ENCODE measurements around the gene F12. TPM values are rescaled to one million over a fixed set of nuclear protein-coding genes. Genes with fewer than 3 reads are reported as not detected.
A peak's percentile ranks its signal among the peaks of the same experiment; 100 is the strongest.

The F12 gene
- total RNA-seq, 4 donors from 2014 or later, result 0.27 to 0.89 TPM; not detected in 2

- Histone ChIP-seq H3K27me3 (no peaks in the 10 kb centered on the region), H3K27ac (peak overlapping the region in 1 of 4 donors; percentile 76), H3K4me1 (peaks cover 0 to 79% (median 17%) of the 10 kb centered on the region in 3 donors), H3K4me3 (no peak overlapping the region), H3K9me3 (no peaks in the 10 kb centered on the region), H3K36me3 (peaks cover 0 to 10% of the 10 kb centered on the region in 2 donors)
- ATAC-seq, result no peak
- TF ChIP-seq POLR2A (IDR thresholded peaks at IDR 0.05) (no peak), CTCF (IDR thresholded peaks at IDR 0.05) (peak in 3 of 4 experiments; percentile 31 to 51 (median 50))
- 59 to 89% methylated on average over 4 of the region's 5 CpGs for WGBS, 2 donors (ENCODE audit: low coverage in 1 of 2)
Observed at GRCh38 chr5:177368869-177369644, 40.3 kb downstream of the F12 start.

- no peak for ATAC-seq
- Histone ChIP-seq H3K4me1 (peaks cover 0 to 87% (median 23%) of the 10 kb centered on the region in 3 donors), H3K27me3 (no peaks in the 10 kb centered on the region), H3K4me3 (peak overlapping the region in 1 of 2 donors; percentile 59), H3K36me3 (peaks cover 0 to 10% of the 10 kb centered on the region in 2 donors), H3K9me3 (no peaks in the 10 kb centered on the region), H3K27ac (peak overlapping the region in 2 of 4 donors; percentile 91 to 94)
- TF ChIP-seq POLR2A (IDR thresholded peaks at IDR 0.05), result no peak
- no peak for TF ChIP-seq EP300 (IDR thresholded peaks at IDR 0.05)
- no peak for TF ChIP-seq CTCF (IDR thresholded peaks at IDR 0.05)
- no peak for TF ChIP-seq POLR2AphosphoS5 (IDR thresholded peaks at IDR 0.05)
- 90 to 99% methylated on average over 2 to 13 of the region's 29 CpGs for WGBS, 2 donors (ENCODE audit: low coverage in 1 of 2)
Observed at GRCh38 chr5:177367981-177368868, 41.1 kb downstream of the F12 start.

- ATAC-seq, result peak; percentile 36
- WGBS, 2 donors (ENCODE audit: low coverage in 1 of 2), result no CpG with 5 or more reads among the region's 46 CpGs
- no peaks in the 10 kb centered on the region for H3K27me3 ChIP-seq
- TF ChIP-seq POLR2A (IDR thresholded peaks at IDR 0.05) (peak in 1 of 2 donors; percentile 11), POLR2AphosphoS5 (IDR thresholded peaks at IDR 0.05) (no peak), EP300 (IDR thresholded peaks at IDR 0.05) (no peak), CTCF (IDR thresholded peaks at IDR 0.05) (peak in 1 of 4 experiments; percentile 30)
- H3K36me3 ChIP-seq, result peaks cover 0 to 8% of the 10 kb centered on the region in 2 donors
- H3K9me3 ChIP-seq, result no peaks in the 10 kb centered on the region
- H3K4me1 ChIP-seq, result peaks cover 0 to 95% (median 29%) of the 10 kb centered on the region in 3 donors
- H3K27ac ChIP-seq, result peak overlapping the region in 3 of 4 donors; percentile 91 to 94 (median 92)
- peak overlapping the region; percentile 30 to 59 for H3K4me3 ChIP-seq
Observed at GRCh38 chr5:177367323-177367848, 42.0 kb downstream of the F12 start.

GRCh38 chr5:177366528-177367322 is 42.6 kb downstream of the F12 start:
- TF ChIP-seq EP300 (IDR thresholded peaks at IDR 0.05), result no peak
- TF ChIP-seq CTCF (IDR thresholded peaks at IDR 0.05), result no peak
- peak; percentile 24 for TF ChIP-seq POLR2AphosphoS5 (IDR thresholded peaks at IDR 0.05)
- no peak for TF ChIP-seq POLR2A (IDR thresholded peaks at IDR 0.05)
- peak; percentile 92 for ATAC-seq
- H3K27me3 ChIP-seq, result no peaks in the 10 kb centered on the region
- peak overlapping the region; percentile 74 to 94 (median 92) for H3K27ac ChIP-seq
- peaks cover 0 to 1% of the 10 kb centered on the region in 2 donors for H3K36me3 ChIP-seq
- no peaks in the 10 kb centered on the region for H3K9me3 ChIP-seq
- H3K4me1 ChIP-seq, result peaks cover 0 to 94% (median 29%) of the 10 kb centered on the region in 3 donors
- H3K4me3 ChIP-seq, result peak overlapping the region; percentile 30 to 59
- WGBS, 2 donors (ENCODE audit: low coverage in 1 of 2), result 0% methylated on average over 15 of the region's 36 CpGs; no CpG with 5 or more reads in 1 of the 2 donors

Data from gastroesophageal sphincter (tissue), 4 donors.